HepG2 (cell line): ENCODE results near the gene SPACDR. TPM values are rescaled to one million over a fixed set of nuclear protein-coding genes. Genes with fewer than 3 reads are reported as not detected.

Experiments used
- ATAC-seq: fragments of 200-7000 bp; cut with Tn5 transposase; 3 replicates; pipeline ENCODE4 v1.9.1; 2020; ENCODE audit warnings: mild to moderate bottlenecking, moderate library complexity
- BruUV-seq: library from RNA; stranded (reverse); fragments of 400-500 nt; replicated peaks from 2 replicates; lab custom pipeline; 2021; lab: Mats Ljungman, UMichigan
- CTCF ChIA-PET: fragments of 300-600 bp; formaldehyde crosslinking; extraction: SDS; loops from one replicate; lab custom pipeline; 2021; ENCODE audit warnings: low total read pairs, inconsistent platforms, low intra/inter-chr PET ratio; lab: Yijun Ruan, JAX
- POLR2A ChIA-PET: fragments of 350-600 bp; sonication (Branson Sonifier 250); formaldehyde crosslinking; loops from one replicate; lab custom pipeline; 2020; ENCODE audit warnings: antibody characterized with exemption, inconsistent platforms; lab: Yijun Ruan, JAX
- DNase-seq: peaks from one replicate; pipeline ENCODE4 v3.0.0-alpha.2; 2015; ENCODE audit warnings: low spot score
- FAIRE-seq: peaks from 3 replicates; lab custom pipeline; 2011; peaks lifted over from hg19 to GRCh38; lab: Jason Lieb, UNC
- H2AFZ ChIP-seq: one replicate; pipeline ENCODE4 v1.6.1; 2011; ENCODE audit warnings: low read length, inconsistent platforms
- H3K27ac ChIP-seq: fragments of 300-600 bp; 3 replicates; pipeline ENCODE4 v1.8.0; 2011; ENCODE audit warnings: mixed run types, mild to moderate bottlenecking, mixed read lengths, low read length, inconsistent platforms; ENCODE audit not compliant: insufficient read depth; ENCODE audit errors: extremely low read length
- H3K27me3 ChIP-seq, 2 experiments: fragments of 200-600 bp in 1 of 2; 2 replicates in 1 of 2; 3 replicates in 1 of 2; pipeline versions ENCODE4 v1.6.0 to v1.8.0; 2011; ENCODE audit warnings: low read length in 2 of 2, mild to moderate bottlenecking in 2 of 2, moderate library complexity in 2 of 2, inconsistent platforms in 1 of 2; ENCODE audit not compliant: insufficient read depth in 2 of 2, control insufficient read depth in 1 of 2
- H3K36me3 ChIP-seq, 2 experiments: fragments of 200-600 bp in 1 of 2; replicated peaks in 1 of 2; 2 replicates in 1 of 2; 3 replicates in 1 of 2; pipeline versions ENCODE4 v1.5.1 to v1.8.0; 2011; ENCODE audit warnings: low read length in 2 of 2, inconsistent platforms in 1 of 2; ENCODE audit not compliant: insufficient read depth in 2 of 2, control insufficient read depth in 1 of 2
- H3K4me1 ChIP-seq: 2 replicates; pipeline ENCODE4 v1.5.1; 2012; ENCODE audit warnings: low read length, inconsistent platforms; ENCODE audit not compliant: insufficient read depth
- H3K4me2 ChIP-seq: 2 replicates; pipeline ENCODE4 v1.6.0; 2011; ENCODE audit warnings: low read depth, low read length, inconsistent platforms
- H3K4me3 ChIP-seq, 3 experiments: fragments of 200-600 bp in 1 of 3; sonication (generic), shearing (Covaris generic) in 1 of 3; replicated peaks in 1 of 3; 2 replicates each; pipeline ENCODE4 v1.5.1; 2011 to 2016; ENCODE audit warnings: low read length in 3 of 3, inconsistent platforms in 2 of 3, low read depth in 2 of 3, mild to moderate bottlenecking in 2 of 3, control low read depth in 1 of 3, mixed read lengths in 1 of 3; ENCODE audit not compliant: insufficient read depth in 1 of 3
- H3K79me2 ChIP-seq: one replicate; pipeline ENCODE4 v1.6.1; 2011; ENCODE audit warnings: low read length, inconsistent platforms; ENCODE audit not compliant: insufficient read depth
- H3K9ac ChIP-seq: 2 replicates; pipeline ENCODE4 v1.6.0; 2011; ENCODE audit warnings: mild to moderate bottlenecking, low read depth, low read length, inconsistent platforms; ENCODE audit not compliant: insufficient read depth
- H3K9me3 ChIP-seq: 2 replicates; pipeline ENCODE4 v1.5.1; 2012; ENCODE audit warnings: mild to moderate bottlenecking, low read length
- H4K20me1 ChIP-seq: 2 replicates; pipeline ENCODE4 v1.6.0; 2011; ENCODE audit warnings: inconsistent platforms, mild to moderate bottlenecking, low read length, moderate library complexity; ENCODE audit not compliant: insufficient read depth
- HIVEP1 ChIP-seq: sonication (generic); formaldehyde crosslinking; IDR thresholded peaks from 2 replicates; pipeline ENCODE4 v1.4.0; 2020; ENCODE audit warnings: mild to moderate bottlenecking, missing genetic modification reagents
- HMG20B ChIP-seq: conservative IDR thresholded peaks from 2 replicates; pipeline ENCODE4 v1.6.1; 2016; ENCODE audit warnings: missing genetic modification reagents, missing compliant biosample characterization
- MAFK ChIP-seq, 2 experiments: IDR thresholded peaks in 1 of 2; conservative IDR thresholded peaks in 1 of 2; 2 replicates each; pipeline ENCODE4 v1.6.1; 2011; ENCODE audit warnings: improper control_type of control experiment in 2 of 2, low read length in 2 of 2
- NR1H2 ChIP-seq: sonication (generic); formaldehyde crosslinking; IDR thresholded peaks from 2 replicates; pipeline ENCODE4 v1.8.1; 2022; ENCODE audit warnings: low read depth, missing genetic modification reagents, borderline replicate concordance
- ZEB1 ChIP-seq: IDR thresholded peaks from 2 replicates; pipeline ENCODE4 v1.6.1; 2012; ENCODE audit warnings: mild to moderate bottlenecking, low read depth, inconsistent platforms; ENCODE audit not compliant: insufficient replicate concordance
- ZFX ChIP-seq: sonication (generic); formaldehyde crosslinking; IDR thresholded peaks from 2 replicates; pipeline ENCODE4 v1.4.0; 2020; ENCODE audit warnings: mild to moderate bottlenecking, low read depth, missing genetic modification reagents, moderate library complexity
- ZMYM4 ChIP-seq: sonication (generic); formaldehyde crosslinking; IDR thresholded peaks from 2 replicates; pipeline ENCODE4 v1.8.1; 2023; ENCODE audit warnings: mild to moderate bottlenecking, missing genetic modification reagents
- ZNF615 ChIP-seq: sonication (generic); formaldehyde crosslinking; IDR thresholded peaks from 2 replicates; pipeline ENCODE4 v1.5.0; 2020; ENCODE audit warnings: mild to moderate bottlenecking, missing genetic modification reagents, borderline replicate concordance
- ZNF891 ChIP-seq: sonication (generic); formaldehyde crosslinking; IDR thresholded peaks from 2 replicates; pipeline ENCODE4 v1.5.0; 2020; ENCODE audit warnings: mild to moderate bottlenecking, missing genetic modification reagents
- WGBS: methylation state at CpG from one replicate; pipeline ENCODE4 v1.1.6; 2017; ENCODE audit warnings: low lambda C conversion rate; 5-methylcytosine and 5-hydroxymethylcytosine counted together
- in situ Hi-C: cut with HindIII; loops from 2 replicates; pipeline ENCODE4 v1.10.0; 2017; ENCODE audit warnings: low pct_unique_long_range_greater_than_20kb; ENCODE audit not compliant: extremely low pct_ligation_motif_present
- intact Hi-C: fragments of 100-400 bp; cut with micrococcal nuclease; formaldehyde crosslinking; loops from one replicate; pipeline ENCODE4 v1.10.0; 2022; ENCODE audit not compliant: unreplicated experiment
- polyA plus RNA-seq, 8 experiments: library from polyadenylated mRNA; depleted of rRNA in 3 of 8; stranded (reverse) in 7 of 8; unstranded in 1 of 8; fragments of >200 nt; fragmentation: Illumina TruSeq in 4 of 8; extraction: Trizol in 4 of 8; gene quantifications; 2 replicates each; pipeline versions ENCODE4 v1.2.1 to v1.2.3, GENCODE V29; 2011 to 2016; ENCODE audit warnings: low read depth in 4 of 8, missing spikeins in 1 of 8, mixed read lengths in 1 of 8; ENCODE audit not compliant: insufficient read depth in 1 of 8
- total RNA-seq, 5 experiments: library from RNA; depleted of rRNA; stranded (reverse); fragments of >200 nt; fragmentation: Illumina TruSeq; extraction: Trizol; gene quantifications; 2 replicates each; pipeline ENCODE4 v1.2.3, GENCODE V29; 2016; ENCODE audit warnings: low read depth in 1 of 5
- TF ChIP-seq, protein P1 (sequence below): sonication (generic); formaldehyde crosslinking; IDR thresholded peaks from 2 replicates; pipeline ENCODE4 v1.8.0; 2022; ENCODE audit warnings: missing genetic modification reagents, mild to moderate bottlenecking, inconsistent platforms, borderline replicate concordance
- TF ChIP-seq, protein P2 (sequence below): sonication (generic); formaldehyde crosslinking; IDR thresholded peaks from 2 replicates; pipeline ENCODE4 v1.8.0; 2022; ENCODE audit warnings: missing genetic modification reagents, mild to moderate bottlenecking, borderline replicate concordance
- TF ChIP-seq, protein P3 (sequence below), 2 experiments: sonication (generic) in 1 of 2; formaldehyde crosslinking in 1 of 2; IDR thresholded peaks; 2 replicates each; pipeline versions ENCODE4 v1.6.1 to v1.9.0; 2014 to 2022; ENCODE audit warnings: antibody characterized with exemption in 1 of 2, borderline replicate concordance in 1 of 2, inconsistent platforms in 1 of 2, low read depth in 1 of 2, missing genetic modification reagents in 1 of 2

SPACDR gene
- total and polyA plus RNA-seq, 2 of the 13 experiments (the other 11 are each of a cell fraction or from before 2014, with no cell fraction given): 0.41 TPM; not detected in 1

DNA sequence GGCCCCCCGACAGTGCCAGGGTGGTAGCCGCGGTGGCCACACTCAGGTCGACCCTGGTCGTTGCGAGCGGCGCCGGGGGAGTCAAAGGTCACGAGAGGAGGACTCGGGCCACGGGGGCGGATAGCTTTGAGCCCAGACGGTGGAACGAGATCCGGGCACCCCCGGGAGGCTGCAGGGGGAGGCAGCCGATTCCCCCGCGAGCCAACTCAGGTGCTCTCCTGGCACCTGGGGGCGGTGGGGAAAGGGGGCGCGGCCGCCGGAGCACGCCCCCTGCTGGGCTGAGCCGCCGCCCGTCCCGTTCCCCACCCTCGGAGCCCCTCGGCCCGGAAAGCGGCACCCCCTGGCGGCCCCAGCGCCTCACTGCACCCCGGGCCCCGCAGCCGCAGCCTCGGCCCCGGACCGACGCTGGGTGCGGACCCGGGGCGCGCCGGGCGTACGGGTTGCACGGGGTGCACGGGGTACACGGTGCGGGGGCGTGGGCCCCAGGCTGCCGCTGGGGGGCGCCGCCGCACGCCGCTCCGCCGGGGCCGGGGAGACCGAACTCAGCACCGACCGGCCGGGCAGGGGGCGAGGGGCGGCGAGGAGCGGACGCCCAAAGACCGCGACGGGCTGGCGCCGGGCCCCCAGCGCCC lies 19.1 kb upstream of the SPACDR start:
- no TSS peak for BruUV-seq
- Histone ChIP-seq H3K9me3 (no peaks in the 10 kb centered on the region), H4K20me1 (no peaks in the 10 kb centered on the region), H3K79me2 (peaks cover 1% of the 10 kb centered on the region), H2AFZ (no peak overlapping the region), H3K9ac (peak overlapping the region; percentile 10; the same call in 1 of the 2 replicates), H3K27ac (no peak overlapping the region), H3K4me2 (peak overlapping the region; percentile 80), H3K4me1 (peaks cover 60% of the 10 kb centered on the region), H3K4me3 (peak overlapping the region; percentile 46 to 79 (median 65)), H3K27me3 (peaks cover 2 to 44% of the 10 kb centered on the region in 2 experiments; a peak in 3 of 5 replicates), H3K36me3 (no peaks in the 10 kb centered on the region)
- peak; percentile 55 for ATAC-seq
- no peak for FAIRE-seq
- DNase-seq: peak; percentile 41
- intact Hi-C loops (loop anchor here (1.0 to 5.0 kb wide), 2 partner anchors 14 to 699 kb away; partner anchors contain the start of gene NAT16), in situ Hi-C loops (no loop called here)
- CTCF ChIA-PET: interaction anchor here (0.8 to 3.3 kb wide), 7 partner anchors 10 to 86 kb away, joined by 3 to 32 read pairs (median 5); no protein-coding TSS in a partner anchor
- WGBS: 0% methylated on average over 10 of the region's 79 CpGs
- POLR2A ChIA-PET: no interaction called here
- TF ChIP-seq ZFX (peak; percentile 40; the same call in 1 of the 2 replicates), HMG20B (CRISPR knock-in tag) (no peak), MAFK (conservative IDR thresholded peaks at IDR 0.05 in 1 of 2, IDR thresholded peaks at IDR 0.05 in 1 of 2; ENCODE audit: low read length in 2 of 2) (no peak), ZNF615 (CRISPR knock-in tag) (no peak), ZNF891 (CRISPR knock-in tag) (no peak), ZMYM4 (CRISPR knock-in tag) (peak; percentile 33; the same call in 1 of the 2 replicates), NR1H2 (CRISPR knock-in tag) (no peak), ZEB1 (no peak), HIVEP1 (no peak)
- TF ChIP-seq, protein P1, sequence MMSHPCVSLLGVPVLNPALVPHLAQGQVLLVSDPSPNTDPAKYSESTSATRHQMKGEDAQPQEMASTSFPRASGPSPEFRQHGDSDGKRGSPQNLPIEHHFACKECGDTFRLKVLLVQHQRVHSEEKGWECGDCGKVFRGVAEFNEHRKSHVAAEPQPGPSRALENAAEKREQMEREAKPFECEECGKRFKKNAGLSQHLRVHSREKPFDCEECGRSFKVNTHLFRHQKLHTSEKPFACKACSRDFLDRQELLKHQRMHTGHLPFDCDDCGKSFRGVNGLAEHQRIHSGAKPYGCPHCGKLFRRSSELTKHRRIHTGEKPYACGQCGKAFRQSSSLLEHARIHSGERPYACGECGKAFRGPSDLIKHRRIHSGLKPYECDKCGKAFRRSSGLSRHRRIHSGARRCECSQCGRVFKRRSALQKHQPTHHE: no peak
- TF ChIP-seq, protein P2, sequence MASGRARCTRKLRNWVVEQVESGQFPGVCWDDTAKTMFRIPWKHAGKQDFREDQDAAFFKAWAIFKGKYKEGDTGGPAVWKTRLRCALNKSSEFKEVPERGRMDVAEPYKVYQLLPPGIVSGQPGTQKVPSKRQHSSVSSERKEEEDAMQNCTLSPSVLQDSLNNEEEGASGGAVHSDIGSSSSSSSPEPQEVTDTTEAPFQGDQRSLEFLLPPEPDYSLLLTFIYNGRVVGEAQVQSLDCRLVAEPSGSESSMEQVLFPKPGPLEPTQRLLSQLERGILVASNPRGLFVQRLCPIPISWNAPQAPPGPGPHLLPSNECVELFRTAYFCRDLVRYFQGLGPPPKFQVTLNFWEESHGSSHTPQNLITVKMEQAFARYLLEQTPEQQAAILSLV (CRISPR knock-in tag): peak; percentile 54; the same call in 1 of the 2 replicates
- TF ChIP-seq, protein P3, sequence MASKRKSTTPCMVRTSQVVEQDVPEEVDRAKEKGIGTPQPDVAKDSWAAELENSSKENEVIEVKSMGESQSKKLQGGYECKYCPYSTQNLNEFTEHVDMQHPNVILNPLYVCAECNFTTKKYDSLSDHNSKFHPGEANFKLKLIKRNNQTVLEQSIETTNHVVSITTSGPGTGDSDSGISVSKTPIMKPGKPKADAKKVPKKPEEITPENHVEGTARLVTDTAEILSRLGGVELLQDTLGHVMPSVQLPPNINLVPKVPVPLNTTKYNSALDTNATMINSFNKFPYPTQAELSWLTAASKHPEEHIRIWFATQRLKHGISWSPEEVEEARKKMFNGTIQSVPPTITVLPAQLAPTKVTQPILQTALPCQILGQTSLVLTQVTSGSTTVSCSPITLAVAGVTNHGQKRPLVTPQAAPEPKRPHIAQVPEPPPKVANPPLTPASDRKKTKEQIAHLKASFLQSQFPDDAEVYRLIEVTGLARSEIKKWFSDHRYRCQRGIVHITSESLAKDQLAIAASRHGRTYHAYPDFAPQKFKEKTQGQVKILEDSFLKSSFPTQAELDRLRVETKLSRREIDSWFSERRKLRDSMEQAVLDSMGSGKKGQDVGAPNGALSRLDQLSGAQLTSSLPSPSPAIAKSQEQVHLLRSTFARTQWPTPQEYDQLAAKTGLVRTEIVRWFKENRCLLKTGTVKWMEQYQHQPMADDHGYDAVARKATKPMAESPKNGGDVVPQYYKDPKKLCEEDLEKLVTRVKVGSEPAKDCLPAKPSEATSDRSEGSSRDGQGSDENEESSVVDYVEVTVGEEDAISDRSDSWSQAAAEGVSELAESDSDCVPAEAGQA (IDR thresholded peaks at IDR 0.05; ENCODE audit: low read depth): no peak
- TF ChIP-seq, protein P3 (CRISPR knock-in tag; IDR thresholded peaks at IDR 0.05; ENCODE audit: borderline replicate concordance): no peak; the same call in 1 of the 2 replicates
